Epithelial cell of proximal tubule (primary cell): ENCODE measurements around the gene TOMT. TPM values are rescaled to one million over a fixed set of nuclear protein-coding genes. Genes with fewer than 3 reads are reported as not detected.
"Not testable (repeated sequence)": the region's sequence is repeated elsewhere in the genome, so short reads cannot be mapped to it uniquely, and the experiment has no call there.

ENCODE experiments used
- DNase-seq: peaks from one replicate; pipeline ENCODE4 v3.0.0-alpha.2; 2011; ENCODE audit warnings: low read depth
- H3K4me3 ChIP-seq: 2 replicates; pipeline ENCODE4 v1.5.1; 2011; ENCODE audit warnings: low read depth, mild to moderate bottlenecking, low read length
- total RNA-seq: library from RNA; depleted of rRNA; stranded (reverse); fragments of >200 nt; gene quantifications from 2 replicates; pipeline ENCODE4 v1.2.3, GENCODE V29; 2015
- TF ChIP-seq, protein P1 (sequence below): conservative IDR thresholded peaks from 2 replicates; pipeline ENCODE4 v1.5.1; 2012; ENCODE audit warnings: low read depth, mild to moderate bottlenecking, low read length

Gene TOMT
- total RNA-seq, 1 donor from 2014 or later, result not detected

DNA sequence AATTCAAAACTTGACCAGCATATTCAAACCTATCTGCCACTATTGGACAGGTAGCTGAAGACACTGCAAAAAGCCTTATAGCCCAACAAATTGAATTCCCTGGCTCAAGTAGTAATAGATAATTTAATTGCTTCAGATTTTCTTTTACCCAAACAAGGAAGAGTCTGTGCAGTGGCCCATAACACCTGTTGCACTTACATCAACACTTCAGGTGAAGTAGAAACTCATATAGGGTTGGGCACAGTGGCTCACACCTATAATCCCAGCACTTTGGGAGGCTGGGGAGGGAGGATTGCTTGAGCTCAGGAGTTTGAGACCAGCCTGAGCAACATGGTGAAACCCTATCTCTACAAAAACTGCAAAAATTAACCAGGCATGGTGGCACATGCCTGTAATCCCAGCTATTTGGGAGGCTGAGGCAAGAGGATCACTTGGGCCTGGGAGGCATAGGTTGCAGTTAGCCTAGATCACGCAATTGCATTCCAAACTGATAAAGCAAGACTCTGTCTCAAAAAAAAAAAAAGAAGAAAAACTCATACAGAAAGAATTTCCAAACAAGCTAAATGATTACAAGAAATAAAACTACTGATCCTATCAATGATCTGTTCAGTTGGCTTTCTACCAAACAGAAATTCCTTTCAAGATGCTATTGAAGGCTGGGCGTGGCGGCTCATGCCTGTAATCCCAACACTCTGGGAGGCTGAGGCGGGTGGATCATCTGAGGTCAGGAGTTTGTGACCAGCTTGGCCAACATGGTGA is 39.3 kb downstream of the TOMT start:
- DNase-seq, result peak; percentile 94
- TF ChIP-seq, protein P1, sequence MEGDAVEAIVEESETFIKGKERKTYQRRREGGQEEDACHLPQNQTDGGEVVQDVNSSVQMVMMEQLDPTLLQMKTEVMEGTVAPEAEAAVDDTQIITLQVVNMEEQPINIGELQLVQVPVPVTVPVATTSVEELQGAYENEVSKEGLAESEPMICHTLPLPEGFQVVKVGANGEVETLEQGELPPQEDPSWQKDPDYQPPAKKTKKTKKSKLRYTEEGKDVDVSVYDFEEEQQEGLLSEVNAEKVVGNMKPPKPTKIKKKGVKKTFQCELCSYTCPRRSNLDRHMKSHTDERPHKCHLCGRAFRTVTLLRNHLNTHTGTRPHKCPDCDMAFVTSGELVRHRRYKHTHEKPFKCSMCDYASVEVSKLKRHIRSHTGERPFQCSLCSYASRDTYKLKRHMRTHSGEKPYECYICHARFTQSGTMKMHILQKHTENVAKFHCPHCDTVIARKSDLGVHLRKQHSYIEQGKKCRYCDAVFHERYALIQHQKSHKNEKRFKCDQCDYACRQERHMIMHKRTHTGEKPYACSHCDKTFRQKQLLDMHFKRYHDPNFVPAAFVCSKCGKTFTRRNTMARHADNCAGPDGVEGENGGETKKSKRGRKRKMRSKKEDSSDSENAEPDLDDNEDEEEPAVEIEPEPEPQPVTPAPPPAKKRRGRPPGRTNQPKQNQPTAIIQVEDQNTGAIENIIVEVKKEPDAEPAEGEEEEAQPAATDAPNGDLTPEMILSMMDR, result no peak
- no peak overlapping the region for H3K4me3 ChIP-seq

DNA sequence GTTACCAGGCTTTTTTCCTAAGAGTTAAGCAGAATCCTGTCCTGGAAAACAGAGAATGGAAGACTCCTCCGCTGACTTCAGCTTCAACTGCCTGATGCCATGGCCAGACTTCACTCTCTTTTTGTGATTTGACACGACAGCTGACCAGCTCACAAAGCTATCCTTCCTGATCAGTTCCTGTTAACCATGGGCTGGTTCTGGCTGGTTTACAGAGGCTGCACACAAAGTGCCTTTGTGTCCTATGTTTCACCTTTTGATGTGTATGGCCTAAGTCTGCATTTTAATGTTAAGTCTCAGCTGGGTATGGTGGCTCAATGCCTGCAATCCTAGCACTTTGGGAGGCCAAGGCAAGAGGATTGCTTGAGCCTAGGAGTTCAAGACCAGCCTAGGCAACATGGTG is 40.9 kb downstream of the TOMT start:
- TF ChIP-seq, protein P1, result no peak
- no peak for DNase-seq
- H3K4me3 ChIP-seq, result no peak overlapping the region

DNA sequence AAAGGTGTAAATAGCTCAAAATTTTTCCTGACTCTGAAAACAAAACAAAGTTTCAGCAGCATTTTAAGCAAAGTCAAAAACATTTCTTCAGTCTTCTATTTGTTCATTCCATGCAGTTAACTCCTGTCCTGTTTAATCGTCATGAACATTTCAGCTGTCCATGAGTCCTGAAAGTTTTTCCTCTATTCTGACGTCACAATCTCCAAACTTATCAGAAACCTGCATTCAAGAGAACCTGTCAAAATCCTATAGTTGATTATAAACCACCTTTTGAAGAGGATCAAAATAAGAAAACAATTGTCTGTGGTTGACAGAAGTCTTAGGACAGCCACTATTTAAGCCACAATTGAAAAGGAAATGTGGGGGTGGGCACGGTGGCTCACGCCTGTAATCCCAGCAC is 45.2 kb downstream of the TOMT start:
- H3K4me3 ChIP-seq, result no peak overlapping the region
- no peak for DNase-seq
- TF ChIP-seq, protein P1, result no peak

DNA sequence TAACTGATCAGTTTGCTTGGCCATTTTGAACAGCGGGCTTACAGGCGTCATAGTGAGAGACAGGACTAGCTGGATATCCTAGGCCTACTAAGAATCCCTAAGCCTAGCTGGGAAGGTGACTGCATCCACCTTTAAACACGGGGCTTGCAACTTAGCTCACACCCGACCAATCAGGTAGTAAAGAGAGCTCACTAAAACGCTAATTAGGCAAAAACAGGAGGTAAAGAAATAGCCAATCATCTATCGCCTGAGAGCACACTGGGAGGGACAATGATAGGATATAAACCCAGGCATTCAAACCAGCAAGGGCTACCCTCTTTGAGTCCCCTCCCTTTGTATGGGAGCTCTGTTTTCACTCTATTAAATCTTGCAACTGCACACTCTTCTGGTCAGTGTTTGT is 48.1 kb downstream of the TOMT start:
- H3K4me3 ChIP-seq, result not testable (repeated sequence)

DNA sequence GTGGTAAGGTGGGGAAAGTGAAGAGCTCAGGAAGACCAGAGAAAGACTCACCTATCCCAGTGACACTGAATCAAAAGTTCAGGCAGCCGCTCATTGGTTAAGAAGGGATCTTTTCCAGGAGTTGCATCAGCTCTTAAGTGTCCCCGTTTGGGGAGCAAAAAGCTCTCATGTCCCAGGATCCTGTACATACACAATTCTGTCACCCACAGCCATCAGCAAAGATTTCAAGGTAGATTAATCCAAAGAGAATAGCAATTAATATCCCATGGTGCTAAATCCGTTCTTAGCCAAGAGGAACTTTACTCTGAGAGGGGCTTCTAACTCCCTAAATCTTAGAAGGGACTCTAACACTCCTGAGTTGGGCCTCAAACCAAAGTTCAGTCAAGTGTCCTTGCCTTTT is 49.1 kb downstream of the TOMT start:
- no peak overlapping the region for H3K4me3 ChIP-seq
- DNase-seq, result no peak
- TF ChIP-seq, protein P1, result no peak

More for the DNA sequence above, 48.1 kb downstream of the TOMT start:
- not testable (repeated sequence) for DNase-seq

DNA sequence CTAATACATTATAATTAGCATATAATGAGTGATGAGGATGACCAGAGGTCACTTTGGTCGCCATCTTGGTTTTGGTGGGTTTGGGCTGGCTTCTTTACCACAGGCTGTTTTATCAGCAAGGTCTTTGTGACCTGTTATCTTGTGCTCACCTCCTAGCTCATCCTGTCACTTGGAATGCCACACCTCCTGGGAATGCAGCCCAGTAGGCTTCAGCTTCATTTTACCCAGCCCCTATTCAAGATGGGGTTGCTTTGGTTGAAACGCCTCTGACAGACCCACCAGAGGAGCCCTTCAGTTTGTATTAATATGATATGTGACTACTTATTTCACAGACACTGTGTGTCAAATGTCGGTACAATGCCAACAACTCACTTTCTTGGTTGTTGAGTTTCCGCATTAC is 50.0 kb downstream of the TOMT start:
- no peak for DNase-seq

DNA sequence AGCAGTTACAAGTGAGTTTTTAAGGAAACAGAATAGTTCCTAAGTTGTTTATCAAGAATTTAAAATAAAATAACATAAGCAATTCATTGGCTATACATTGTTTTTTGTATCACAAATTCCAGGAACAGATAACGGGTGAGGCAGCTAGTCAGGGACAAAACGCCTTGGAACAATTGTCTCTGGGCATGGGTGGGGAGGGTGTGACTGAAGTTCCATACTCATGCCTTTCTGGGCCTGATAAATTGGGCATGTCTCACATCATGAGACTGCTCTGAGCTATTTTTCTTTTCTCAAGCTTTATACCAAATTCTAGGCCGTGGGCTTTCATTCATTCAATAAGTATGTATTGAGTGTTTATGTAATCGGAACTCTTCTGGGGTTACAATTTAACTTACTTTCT is 51.4 kb downstream of the TOMT start:
- TF ChIP-seq, protein P1, result no peak
- DNase-seq, result no peak

More for the DNA sequence above, 50.0 kb downstream of the TOMT start:
- no peak overlapping the region for H3K4me3 ChIP-seq
- TF ChIP-seq, protein P1, result no peak

More for the DNA sequence above, 51.4 kb downstream of the TOMT start:
- no peak overlapping the region for H3K4me3 ChIP-seq

Other genes starting within 250 kb of the TOMT start
- not detected in 2 replicates for gene DEFB131B, start 227.5 kb upstream of the TOMT start, total RNA-seq
- 3.6 and 10.6 TPM in 2 replicates for gene XNDC1N, start 177.3 kb upstream of the TOMT start, total RNA-seq
- 9.3 and 28.6 TPM in 2 replicates for gene RNF121, start 176.9 kb upstream of the TOMT start, total RNA-seq
- gene IL18BP, start 107.0 kb upstream of the TOMT start, total RNA-seq, result 1.0 and 1.7 TPM in 2 replicates
- gene NUMA1, start 25.4 kb upstream of the TOMT start, total RNA-seq, result 116 TPM in 2 replicates
- gene LRRC51, start 25.1 kb upstream of the TOMT start, total RNA-seq, result 3.7 and 6.7 TPM in 2 replicates
- gene LAMTOR1, start 2.6 kb upstream of the TOMT start, total RNA-seq, result 149 and 156 TPM in 2 replicates
- gene ANAPC15, start 6.8 kb downstream of the TOMT start, total RNA-seq, result 66.6 and 87.4 TPM in 2 replicates
- gene FOLR3, start 29.8 kb downstream of the TOMT start, total RNA-seq, result 0.65 TPM in 1 of 2 replicates, not detected in the other
- gene FOLR1, start 86.2 kb downstream of the TOMT start, total RNA-seq, result 1.5 and 12.3 TPM in 2 replicates
- not detected in 2 replicates for gene FOLR2, start 110.9 kb downstream of the TOMT start, total RNA-seq
- gene INPPL1, start 118.8 kb downstream of the TOMT start, total RNA-seq, result 66.5 and 73.2 TPM in 2 replicates
- gene PHOX2A, start 138.3 kb downstream of the TOMT start, total RNA-seq, result not detected in 2 replicates